Thyroid gland (tissue), 4 donors: Measurements from ENCODE around the gene AFG3L2. TPM values are rescaled to one million over a fixed set of nuclear protein-coding genes. Genes with fewer than 3 reads are reported as not detected.

Experiments used
- DNase-seq, 2 donors: peaks; one replicate each; pipeline ENCODE4 v3.0.0-alpha.2; 2019
- H3K27ac ChIP-seq, 3 donors: fragments of 200-600 bp; sonication (generic); 1 replicate in 2 of 3; 2 replicates in 1 of 3; pipeline ENCODE4 v1.5.1; 2016 to 2019; ENCODE audit warnings: mild to moderate bottlenecking in 1 of 3, moderate library complexity in 1 of 3
- H3K27me3 ChIP-seq: fragments of 200-600 bp; sonication (generic); one replicate; pipeline ENCODE4 v1.5.1; 2019
- H3K36me3 ChIP-seq, 2 donors: fragments of 200-600 bp; sonication (generic); one replicate each; pipeline ENCODE4 v1.5.1; 2016 to 2019
- H3K4me1 ChIP-seq, 2 donors: fragments of 200-600 bp; sonication (generic); one replicate each; pipeline ENCODE4 v1.5.1; 2017 to 2019
- H3K4me3 ChIP-seq, 3 donors: fragments of 200-600 bp; sonication (generic); replicated peaks in 1 of 3; 1 replicate in 2 of 3; 2 replicates in 1 of 3; pipeline ENCODE4 v1.5.1; 2016; ENCODE audit warnings: mild to moderate bottlenecking in 1 of 3
- H3K9me3 ChIP-seq: fragments of 200-600 bp; sonication (generic); one replicate; pipeline ENCODE4 v1.5.1; 2017
- POLR2A ChIP-seq, 2 donors: fragments of 450-650 bp; IDR thresholded peaks; one replicate each; pipeline ENCODE4 v1.6.1; 2017; ENCODE audit warnings: antibody characterized with exemption in 2 of 2, mild to moderate bottlenecking in 2 of 2, moderate library complexity in 1 of 2
- WGBS, 2 donors: methylation state at CpG; one replicate each; pipeline ENCODE4 v1.1.5; 2017; 5-methylcytosine and 5-hydroxymethylcytosine counted together
- intact Hi-C: fragments of 100-400 bp; cut with DNase I; formaldehyde crosslinking; loops from one replicate; pipeline ENCODE4 v1.15.1; 2023
- total RNA-seq, 4 donors: library from RNA; depleted of rRNA; stranded (reverse); fragments of >200 nt; gene quantifications; one replicate each; pipeline ENCODE4 v1.2.3, GENCODE V29; 2016
- TF ChIP-seq, protein P1 (sequence below), 6 experiments: fragments of 200-600 bp in 3 of 6; fragments of 450-650 bp in 3 of 6; sonication (generic) in 3 of 6; IDR thresholded peaks; one replicate each; pipeline ENCODE4 v1.5.1; 2016 to 2019; ENCODE audit warnings: antibody characterized with exemption in 6 of 6, mild to moderate bottlenecking in 2 of 6, inconsistent platforms in 1 of 6, moderate library complexity in 1 of 6

The AFG3L2 gene
- total RNA-seq, 4 donors from 2014 or later = 60.9 to 92.4 (median 84.7) TPM

DNA sequence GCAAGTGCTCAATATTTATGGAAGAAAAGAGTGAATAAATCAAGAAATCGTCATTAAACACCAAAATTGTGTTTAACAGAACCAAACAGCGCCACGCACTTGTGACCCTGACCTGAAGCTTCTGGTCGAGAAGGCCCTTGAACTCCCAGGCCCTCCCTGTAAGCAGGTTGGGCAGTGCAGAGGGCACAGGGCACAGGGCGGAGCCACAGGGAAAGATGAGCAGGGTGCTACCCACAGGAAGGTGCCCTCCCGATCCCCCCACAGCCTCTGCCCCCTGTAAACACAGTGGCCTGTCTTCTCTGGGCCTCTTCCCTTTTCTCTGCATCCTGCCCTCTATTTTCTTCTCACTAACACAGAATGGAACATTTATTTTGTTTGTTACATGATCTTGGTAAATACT lies 85.9 kb downstream of the AFG3L2 start:
- WGBS, 2 donors = 89 to 90% methylated on average over 6 of the region's 6 CpGs
- no peak overlapping the region for H3K4me3 ChIP-seq
- no peaks in the 10 kb centered on the region for H3K9me3 ChIP-seq
- DNase-seq = no peak
- H3K27me3 ChIP-seq = no peaks in the 10 kb centered on the region
- TF ChIP-seq, protein P1, sequence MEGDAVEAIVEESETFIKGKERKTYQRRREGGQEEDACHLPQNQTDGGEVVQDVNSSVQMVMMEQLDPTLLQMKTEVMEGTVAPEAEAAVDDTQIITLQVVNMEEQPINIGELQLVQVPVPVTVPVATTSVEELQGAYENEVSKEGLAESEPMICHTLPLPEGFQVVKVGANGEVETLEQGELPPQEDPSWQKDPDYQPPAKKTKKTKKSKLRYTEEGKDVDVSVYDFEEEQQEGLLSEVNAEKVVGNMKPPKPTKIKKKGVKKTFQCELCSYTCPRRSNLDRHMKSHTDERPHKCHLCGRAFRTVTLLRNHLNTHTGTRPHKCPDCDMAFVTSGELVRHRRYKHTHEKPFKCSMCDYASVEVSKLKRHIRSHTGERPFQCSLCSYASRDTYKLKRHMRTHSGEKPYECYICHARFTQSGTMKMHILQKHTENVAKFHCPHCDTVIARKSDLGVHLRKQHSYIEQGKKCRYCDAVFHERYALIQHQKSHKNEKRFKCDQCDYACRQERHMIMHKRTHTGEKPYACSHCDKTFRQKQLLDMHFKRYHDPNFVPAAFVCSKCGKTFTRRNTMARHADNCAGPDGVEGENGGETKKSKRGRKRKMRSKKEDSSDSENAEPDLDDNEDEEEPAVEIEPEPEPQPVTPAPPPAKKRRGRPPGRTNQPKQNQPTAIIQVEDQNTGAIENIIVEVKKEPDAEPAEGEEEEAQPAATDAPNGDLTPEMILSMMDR (IDR thresholded peaks at IDR 0.05) = no peak
- TF ChIP-seq POLR2A (IDR thresholded peaks at IDR 0.05) = no peak
- peaks cover 10 to 11% of the 10 kb centered on the region in 2 donors for H3K4me1 ChIP-seq
- intact Hi-C loops = no loop called here
- H3K36me3 ChIP-seq = no peaks in the 10 kb centered on the region
- H3K27ac ChIP-seq = no peak overlapping the region

DNA sequence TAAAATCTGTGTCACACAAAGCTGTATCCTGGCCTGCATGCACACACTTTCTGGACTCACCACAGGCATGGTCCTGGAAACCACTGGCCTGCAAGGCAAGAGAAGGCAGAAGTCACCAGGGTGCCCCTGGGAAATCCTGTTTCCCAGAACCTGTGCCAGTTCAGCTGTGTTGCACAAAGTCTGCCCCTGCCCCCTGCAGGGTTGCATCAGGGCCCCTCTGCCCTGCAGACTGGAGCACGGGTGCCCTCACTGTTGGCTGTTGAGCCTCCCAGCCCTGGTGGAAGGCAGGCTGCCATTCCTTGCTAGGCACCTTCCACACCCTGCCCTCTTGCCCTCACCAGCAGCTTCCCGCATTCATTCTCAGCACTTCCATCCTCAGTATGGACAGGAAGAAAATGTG lies 86.9 kb downstream of the AFG3L2 start:
- intact Hi-C loops = no loop called here
- Histone ChIP-seq H3K27ac (no peak overlapping the region), H3K27me3 (no peaks in the 10 kb centered on the region), H3K36me3 (no peaks in the 10 kb centered on the region), H3K9me3 (no peaks in the 10 kb centered on the region), H3K4me1 (peaks cover 10 to 11% of the 10 kb centered on the region in 2 donors), H3K4me3 (no peak overlapping the region)
- DNase-seq = no peak
- WGBS, 2 donors = 85 to 100% methylated on average over 2 of the region's 2 CpGs
- TF ChIP-seq, protein P1 (IDR thresholded peaks at IDR 0.05) = no peak
- TF ChIP-seq POLR2A (IDR thresholded peaks at IDR 0.05) = no peak

DNA sequence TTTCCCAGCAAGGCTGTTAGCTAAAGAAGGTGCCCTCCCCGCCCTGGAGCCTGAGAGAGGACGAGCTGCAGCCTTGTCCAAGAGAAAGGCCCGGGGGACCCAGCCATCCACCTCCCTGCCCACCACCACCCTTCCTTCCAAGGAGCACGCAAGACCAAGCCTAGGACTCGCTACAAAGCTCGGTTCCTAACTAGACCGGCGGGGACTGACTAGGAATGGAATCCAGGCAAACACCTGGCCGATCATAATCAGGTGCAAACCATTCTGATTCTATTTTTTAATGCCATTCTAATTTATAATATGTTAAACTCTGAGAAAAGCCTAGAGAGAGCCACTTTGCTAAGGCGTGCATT lies 88.6 kb downstream of the AFG3L2 start:
- Histone ChIP-seq H3K9me3 (no peaks in the 10 kb centered on the region), H3K36me3 (no peaks in the 10 kb centered on the region), H3K27me3 (no peaks in the 10 kb centered on the region), H3K4me1 (peaks cover 10 to 11% of the 10 kb centered on the region in 2 donors), H3K4me3 (peak overlapping the region in 1 of 3 donors; percentile 32), H3K27ac (peak overlapping the region; percentile 4 to 67 (median 25))
- no peak for TF ChIP-seq POLR2A (IDR thresholded peaks at IDR 0.05)
- TF ChIP-seq, protein P1 (IDR thresholded peaks at IDR 0.05) = no peak
- WGBS, 2 donors = 36 to 39% methylated on average over 8 to 10 of the region's 10 CpGs
- no peak for DNase-seq
- intact Hi-C loops = no loop called here

DNA sequence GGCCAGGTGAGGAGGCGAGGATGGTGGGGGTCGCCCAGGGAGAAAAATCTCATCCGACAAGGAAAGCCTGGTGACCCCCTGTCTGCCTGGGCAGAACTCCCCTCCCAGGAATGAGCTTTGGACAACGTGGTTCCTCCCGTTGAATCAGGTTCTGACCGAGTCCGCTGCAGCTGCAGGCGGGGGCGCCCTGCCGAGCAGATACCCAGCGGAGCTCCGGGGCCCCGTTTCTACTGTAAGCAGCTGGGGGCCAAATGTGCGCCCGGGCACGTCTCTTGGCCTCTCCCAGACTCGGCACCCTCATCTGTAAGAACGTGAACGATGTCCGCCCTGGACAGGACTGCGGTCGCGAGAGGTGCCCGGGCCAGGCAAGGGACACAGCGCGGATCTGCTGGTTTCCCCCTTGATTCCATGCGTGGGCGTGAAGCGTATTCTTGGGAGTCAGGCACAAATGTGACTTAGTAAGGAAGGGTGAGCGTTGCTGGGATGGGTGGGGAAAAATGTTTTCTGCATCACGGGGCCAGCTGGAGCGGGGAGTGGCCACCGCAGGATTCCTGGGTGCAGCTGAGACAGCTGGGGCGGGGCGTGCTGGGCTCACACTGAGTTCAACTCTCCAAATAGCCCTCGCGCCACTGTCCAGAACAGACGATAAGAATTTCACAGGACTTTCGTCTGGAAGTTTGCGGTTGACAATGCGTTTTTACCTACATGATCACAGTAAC lies 89.2 kb downstream of the AFG3L2 start:
- Histone ChIP-seq H3K4me1 (peaks cover 10 to 11% of the 10 kb centered on the region in 2 donors), H3K4me3 (peak overlapping the region in 2 of 3 donors; percentile 26 to 32), H3K27ac (peak overlapping the region; percentile 25 to 67 (median 41)), H3K9me3 (no peaks in the 10 kb centered on the region), H3K27me3 (no peaks in the 10 kb centered on the region), H3K36me3 (no peaks in the 10 kb centered on the region)
- intact Hi-C loops = no loop called here
- peak; percentile 84 to 87 for DNase-seq
- TF ChIP-seq, protein P1 (IDR thresholded peaks at IDR 0.05) = no peak
- peak in 1 of 2 donors; percentile 62 for TF ChIP-seq POLR2A (IDR thresholded peaks at IDR 0.05)
- WGBS, 2 donors = 3 to 7% methylated on average over 8 to 22 of the region's 41 CpGs

DNA sequence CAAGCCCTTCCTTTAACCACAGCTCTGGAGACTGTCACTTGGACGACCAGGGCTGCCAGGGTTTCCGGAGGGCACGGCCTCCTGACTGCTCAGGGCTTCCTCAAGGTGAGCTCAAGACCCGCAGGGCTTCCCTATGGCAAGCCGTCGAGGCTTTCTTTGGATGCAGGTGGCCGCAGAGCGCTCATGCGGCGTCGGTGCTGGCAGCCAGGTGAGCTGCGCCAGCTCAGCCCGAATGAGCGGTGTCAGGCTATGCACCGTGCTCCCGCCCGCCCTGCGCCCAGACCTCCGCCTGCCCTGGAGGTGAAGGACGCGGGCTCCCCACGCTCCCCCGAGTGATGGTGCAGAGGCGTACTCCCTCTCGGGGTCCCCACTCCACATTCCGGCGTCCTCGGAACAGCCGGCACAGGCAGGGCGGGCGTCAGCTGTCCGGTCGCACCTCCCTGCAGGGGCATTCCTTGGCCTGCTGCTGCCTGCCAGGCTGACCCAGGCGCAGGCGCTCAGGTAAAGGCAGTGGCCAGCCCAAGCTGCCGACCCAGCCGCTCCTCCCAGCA lies 89.8 kb downstream of the AFG3L2 start:
- no peak for TF ChIP-seq POLR2A (IDR thresholded peaks at IDR 0.05)
- TF ChIP-seq, protein P1 (IDR thresholded peaks at IDR 0.05) = no peak
- WGBS, 2 donors = 16 to 34% methylated on average over 26 to 29 of the region's 37 CpGs
- no peaks in the 10 kb centered on the region for H3K36me3 ChIP-seq
- intact Hi-C loops = no loop called here
- H3K27me3 ChIP-seq = no peaks in the 10 kb centered on the region
- peak overlapping the region; percentile 25 to 67 (median 41) for H3K27ac ChIP-seq
- H3K4me1 ChIP-seq = peaks cover 10 to 11% of the 10 kb centered on the region in 2 donors
- DNase-seq = peak; percentile 59 to 62
- H3K4me3 ChIP-seq = peak overlapping the region in 1 of 3 donors; percentile 32
- no peaks in the 10 kb centered on the region for H3K9me3 ChIP-seq
